ENCODE measurements around the gene EVL.

GRCh38 chr14:100144996-100145646 lies 79.9 kb downstream of the EVL start:
- TF ChIP-seq POLR2A (IDR thresholded peaks at IDR 0.05; ENCODE audit: low read length), result no peak
- no peak for TF ChIP-seq GATA1 (IDR thresholded peaks at IDR 0.05; ENCODE audit: low read depth, low read length)
